Glomerular visceral epithelial cell (primary cell): ENCODE results near the gene CPNE1.
"Not testable (repeated sequence)": the region's sequence is repeated elsewhere in the genome, so short reads cannot be mapped to it uniquely, and the experiment has no call there.

Experiments
- DNase-seq: peaks from one replicate; pipeline ENCODE4 v3.0.0-alpha.2; 2016; ENCODE audit errors: extremely low spot score

The CPNE1 gene

DNA sequence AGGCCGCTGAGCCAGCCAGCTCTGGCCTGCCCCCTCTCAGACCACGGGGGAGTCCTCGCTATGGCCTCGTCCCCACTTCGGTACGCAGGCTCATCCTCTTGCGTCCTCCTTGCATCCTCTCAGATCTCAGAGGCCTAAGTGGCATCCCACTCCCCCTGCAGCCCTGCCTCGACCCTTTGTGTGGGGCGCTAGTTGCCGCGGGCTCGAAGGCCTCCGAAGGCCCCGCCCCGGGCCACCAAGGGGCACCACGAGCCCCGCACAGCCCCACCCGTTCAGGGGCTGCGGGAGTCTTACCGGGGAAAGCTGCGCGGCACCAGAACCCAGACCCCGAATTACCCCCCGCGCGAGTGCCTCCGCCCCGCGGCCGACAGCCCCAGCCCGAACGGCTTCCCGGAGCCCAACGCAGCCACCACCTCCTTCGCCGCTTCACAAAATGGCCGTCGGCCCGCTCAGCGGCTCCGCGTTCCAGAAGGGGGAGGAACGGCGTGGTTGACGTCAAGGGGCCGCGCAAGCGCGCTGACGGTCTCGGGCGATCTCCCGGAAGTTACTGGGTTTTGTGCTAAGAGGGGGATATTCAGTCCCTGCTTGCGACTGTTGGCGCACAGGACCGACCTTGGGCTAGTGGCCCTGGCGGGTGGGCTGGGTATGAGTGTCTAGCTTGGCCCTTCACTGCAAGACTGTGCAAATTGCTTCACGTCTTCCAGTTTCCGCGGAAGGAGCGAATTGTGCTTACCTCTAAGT lies at the start of gene CPNE1, which contains the start of gene RBM12:
CPNE1 (minus strand) TSS at position 435 of the 741 bp plus-strand sequence. CDS start 31,977 bp downstream, outside the sequence.
RBM12 (minus strand) TSS at position 435 of the 741 bp plus-strand sequence. CDS start 9,578 bp downstream, outside the sequence.
- peak; percentile 94 for DNase-seq

DNA sequence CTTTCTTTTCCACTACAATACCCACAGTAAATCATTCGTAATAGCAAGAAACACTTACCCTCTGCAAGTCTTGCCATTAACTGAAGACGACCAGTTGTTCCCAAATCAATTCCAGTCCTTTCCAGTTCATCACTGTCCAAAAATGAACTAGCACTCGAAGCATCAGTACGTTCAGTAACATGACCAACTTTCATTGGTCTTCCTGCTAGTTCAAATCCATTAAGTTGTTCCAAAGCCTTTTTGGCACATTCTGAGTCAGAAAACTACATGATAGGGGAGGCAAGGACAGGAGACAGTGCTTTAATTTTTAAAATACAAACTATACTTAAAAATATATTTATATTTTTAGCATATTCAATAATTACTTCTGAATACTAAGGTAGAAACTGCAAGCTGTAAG lies 49.4 kb upstream of the CPNE1 start:
- DNase-seq, result no peak

GRCh38 chr20:35713120-35713519 lies 48.4 kb upstream of the CPNE1 start:
- not testable (repeated sequence) for DNase-seq

GRCh38 chr20:35711588-35712209 lies 47.0 kb upstream of the CPNE1 start:
- no peak for DNase-seq

- DNase-seq, result no peak
These were observed 46.3 kb upstream of the CPNE1 start for GRCh38 chr20:35710884-35711587.

DNA sequence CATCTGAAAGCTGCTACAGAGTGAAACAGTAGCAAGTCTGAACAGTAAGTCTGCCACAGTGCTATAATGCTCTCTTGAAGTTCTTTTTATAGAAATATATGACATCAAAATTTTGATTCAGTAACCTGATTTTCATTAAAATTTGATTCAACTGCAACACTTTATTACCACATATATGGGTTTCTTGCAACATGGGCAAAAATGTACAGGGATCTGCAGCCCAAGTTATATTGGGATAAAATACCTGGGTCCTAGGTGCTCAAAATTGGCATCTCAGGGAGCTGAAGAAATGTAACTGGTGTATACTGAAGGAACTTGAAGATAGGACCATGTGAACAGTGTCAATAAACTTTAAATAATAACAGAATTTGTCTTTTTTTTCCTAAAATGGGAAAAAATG lies 45.3 kb upstream of the CPNE1 start:
- no peak for DNase-seq

- no peak for DNase-seq
These were observed 44.6 kb upstream of the CPNE1 start for GRCh38 chr20:35709259-35709658.

- no peak for DNase-seq
These were observed 43.8 kb upstream of the CPNE1 start for GRCh38 chr20:35708502-35708901.

DNA sequence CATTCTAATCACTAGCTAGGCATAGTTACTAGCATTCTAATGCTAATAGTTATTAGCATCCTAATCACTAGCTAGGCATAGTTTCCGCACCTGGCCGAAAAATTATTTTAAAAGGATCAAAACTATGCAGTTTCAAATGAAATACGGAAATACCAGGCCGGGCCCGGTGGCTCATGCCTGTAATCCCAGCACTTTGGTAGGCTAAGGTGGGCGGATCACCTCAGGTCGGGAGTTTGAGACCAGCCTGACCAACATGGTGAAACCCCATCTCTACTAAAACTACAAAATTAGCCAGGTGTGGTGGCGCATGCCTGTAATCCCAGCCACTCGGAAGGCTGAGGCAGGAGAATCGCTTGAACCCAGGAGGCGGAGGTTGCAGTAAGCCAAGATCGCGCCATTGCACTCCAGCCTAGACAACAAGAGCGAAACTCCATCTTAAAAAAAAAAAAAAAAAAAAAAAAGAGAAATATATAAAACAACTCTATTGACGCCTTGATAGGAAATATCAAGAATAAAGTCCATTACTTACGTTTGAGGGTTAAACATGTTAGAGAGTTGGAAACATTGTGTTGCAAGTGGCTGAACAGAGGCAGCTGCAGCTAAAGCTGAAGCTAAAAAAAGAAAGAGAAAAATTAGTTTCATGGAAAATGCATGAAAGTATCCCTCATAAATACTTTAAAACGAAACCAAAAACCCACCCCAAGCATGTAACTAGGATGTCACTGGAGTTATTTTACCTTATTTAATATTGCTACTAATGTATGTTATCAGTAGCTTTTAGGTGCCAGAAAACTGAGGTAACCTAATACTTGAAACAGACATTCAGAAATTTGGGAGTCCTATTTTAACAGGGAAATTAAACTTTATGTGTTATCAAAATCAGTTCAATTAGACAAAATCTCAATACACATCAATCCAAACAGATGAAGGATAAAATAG lies 42.2 kb upstream of the CPNE1 start:
- not testable (repeated sequence) for DNase-seq

DNA sequence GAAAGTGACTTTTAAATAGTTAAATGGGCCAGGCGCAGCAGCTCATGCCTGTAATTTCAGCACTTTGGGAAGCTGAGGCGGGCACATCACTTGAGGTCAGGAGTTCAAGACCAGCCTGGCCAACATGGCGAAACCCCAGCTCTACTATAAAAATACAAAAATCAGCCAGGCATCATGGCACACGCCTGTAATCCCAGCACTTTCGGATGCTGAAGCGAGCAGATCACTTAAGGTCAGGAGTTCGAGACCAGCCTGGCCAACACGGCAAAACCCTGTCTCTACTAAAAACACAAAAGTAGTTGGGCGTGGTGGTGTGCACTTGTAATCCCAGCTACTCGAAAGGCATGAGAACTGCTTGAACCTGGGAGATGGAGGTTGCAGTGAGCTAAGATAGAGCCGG lies 41.2 kb upstream of the CPNE1 start:
- DNase-seq, result not testable (repeated sequence)

- no peak for DNase-seq
These were observed 40.0 kb upstream of the CPNE1 start for GRCh38 chr20:35704514-35705261.

GRCh38 chr20:35702824-35703695 lies 38.4 kb upstream of the CPNE1 start:
- DNase-seq, result no peak

DNA sequence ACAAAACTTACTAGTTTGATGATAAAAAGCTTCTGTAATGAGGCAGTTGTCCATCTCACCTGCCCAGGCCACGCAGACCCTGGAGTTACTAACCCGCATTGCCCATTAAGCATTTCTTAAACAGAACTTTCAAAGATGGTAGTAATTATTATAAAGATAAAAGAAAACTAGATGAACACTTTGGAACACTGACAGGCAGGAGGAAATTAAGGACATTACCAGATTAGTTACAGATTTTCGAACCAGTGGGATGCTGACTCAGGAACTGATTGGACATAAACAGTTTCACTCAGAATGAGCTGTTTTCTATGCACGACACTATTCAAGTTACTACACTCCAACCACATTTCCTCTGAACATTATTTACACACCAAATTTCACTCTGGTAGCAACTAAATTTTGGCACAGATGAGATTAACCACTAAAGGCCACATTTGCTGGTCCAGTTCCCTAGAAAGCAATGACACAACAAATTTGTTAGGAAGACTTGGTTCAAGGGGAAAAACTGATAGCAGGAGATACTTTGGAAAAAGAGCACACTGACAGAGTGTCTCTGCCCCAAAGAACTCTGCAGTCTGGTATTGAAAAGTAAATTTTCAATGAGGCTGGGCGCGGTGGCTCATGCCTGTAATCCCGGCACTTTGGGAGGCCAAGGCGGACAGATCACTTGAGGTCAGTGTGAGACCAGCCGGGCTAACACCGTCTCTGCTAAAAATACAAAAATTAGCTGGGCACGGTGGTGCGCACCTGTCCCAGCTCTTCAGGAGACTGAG lies 37.5 kb upstream of the CPNE1 start:
- peak; percentile 28 for DNase-seq

- DNase-seq, result peak; percentile 34
These were observed 36.0 kb upstream of the CPNE1 start for GRCh38 chr20:35700625-35701148.

DNA sequence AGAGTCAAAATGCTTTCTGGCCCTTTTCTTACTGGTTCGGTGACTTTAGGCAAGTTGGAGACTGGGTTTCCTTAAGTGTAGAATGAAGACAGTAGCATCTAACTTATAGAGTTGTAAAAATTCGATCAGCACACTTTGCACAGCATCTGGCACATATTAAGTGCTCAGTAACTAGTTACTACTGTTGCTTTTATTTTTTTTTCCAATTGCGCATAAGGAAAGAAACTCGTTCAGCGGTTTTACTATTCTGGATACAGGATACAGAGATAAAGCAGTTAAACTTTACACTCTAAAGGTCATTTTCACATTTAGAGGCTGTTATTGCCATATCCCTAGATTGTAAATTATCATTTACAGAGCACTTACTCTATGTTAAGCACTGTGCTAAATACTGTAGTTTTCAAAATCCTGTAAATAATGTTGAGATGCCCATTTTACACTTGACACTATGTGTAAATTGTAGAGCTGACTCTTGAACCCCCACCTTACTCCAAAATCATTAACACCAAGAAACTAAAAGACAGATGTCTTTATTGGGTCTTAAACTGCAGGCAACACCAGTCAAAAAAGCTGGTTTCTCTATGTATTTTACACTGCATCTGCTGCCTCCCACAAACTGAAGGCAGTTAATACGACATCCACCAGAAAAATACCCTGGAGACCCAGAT lies 35.4 kb upstream of the CPNE1 start:
- peak; percentile 30 for DNase-seq

DNA sequence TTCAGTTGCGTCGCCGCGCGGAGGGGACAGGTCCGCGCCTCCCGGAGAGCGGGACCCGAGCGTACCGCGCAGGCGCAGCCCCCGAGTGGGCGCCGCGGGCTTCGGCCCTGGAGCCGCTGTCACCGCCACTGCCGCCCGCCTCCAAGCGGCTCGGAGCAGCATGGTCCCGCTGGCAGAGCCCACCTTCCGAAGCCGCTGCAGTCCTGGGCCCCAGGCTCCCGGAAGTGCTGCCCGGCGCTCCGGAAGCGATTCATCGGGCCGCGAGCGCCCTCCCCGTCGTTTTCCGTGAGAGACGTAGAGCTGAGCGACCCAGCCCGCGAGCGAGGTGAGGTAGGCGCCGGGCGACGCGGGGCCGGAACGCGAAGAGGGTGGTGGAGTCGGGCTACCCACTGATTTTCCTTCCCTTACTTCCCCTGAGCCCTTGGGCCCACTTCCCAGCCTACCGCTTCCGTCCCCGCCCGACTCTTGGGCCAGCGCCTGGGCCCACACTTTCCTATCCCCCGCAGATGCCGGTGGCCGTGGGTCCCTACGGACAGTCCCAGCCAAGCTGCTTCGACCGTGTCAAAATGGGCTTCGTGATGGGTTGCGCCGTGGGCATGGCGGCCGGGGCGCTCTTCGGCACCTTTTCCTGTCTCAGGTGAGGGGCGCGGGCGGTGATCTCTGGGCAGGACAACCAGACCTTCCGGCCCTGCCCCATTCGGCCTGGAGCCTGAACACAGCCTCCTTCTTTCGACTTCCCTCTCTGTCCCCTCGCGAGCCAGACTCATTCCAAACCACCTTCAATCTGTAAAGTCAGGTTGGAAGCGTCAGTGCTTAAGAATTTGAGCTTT lies 34.6 kb upstream of the CPNE1 start, which contains the start of the genes NFS1 and ROMO1:
NFS1 (minus strand) TSS at position 226 of the 830 bp plus-strand sequence; CDS start at position 162, 64 bp downstream.
ROMO1 (plus strand) TSS at position 279 of the 830 bp plus-strand sequence; CDS start at position 507, 228 bp downstream.
- DNase-seq, result peak; percentile 87
